ENCODE data around the gene STIM1. TPM values are rescaled to one million over a fixed set of nuclear protein-coding genes. Genes with fewer than 3 reads are reported as not detected.

STIM1 gene
- total and polyA plus RNA-seq, 4 donors, result 12.1 to 56.4 (median 41.2) TPM

- Histone ChIP-seq H3K4me3 (no peak overlapping the region), H3K27ac (ENCODE audit: low read depth in 1 of 2, low read length in 1 of 2) (no peak overlapping the region), H3K4me1 (ENCODE audit: control insufficient read depth in 5 of 5, insufficient read depth in 5 of 5, low read length in 5 of 5) (no peaks in the 10 kb centered on the region), H3K36me3 (ENCODE audit: control insufficient read depth in 4 of 4, insufficient read depth in 4 of 4, low read length in 4 of 4) (peaks cover 0 to 5% (median 1%) of the 10 kb centered on the region in 4 donors), H3K9ac (ENCODE audit: insufficient read depth in 1 of 2, low read length in 2 of 2) (no peak overlapping the region), H3K9me3 (ENCODE audit: control insufficient read depth in 4 of 4, insufficient read depth in 3 of 4, low read length in 3 of 4) (no peaks in the 10 kb centered on the region), H3K27me3 (ENCODE audit: control insufficient read depth in 3 of 3, insufficient read depth in 3 of 3, low read length in 2 of 3) (no peaks in the 10 kb centered on the region)
- ATAC-seq (ENCODE audit: insufficient read depth, low FRiP score) (no peak), DNase-seq (no peak)
- WGBS, 2 donors, result 88 to 98% methylated on average over 2 of the region's 2 CpGs
- TF ChIP-seq, protein P1, sequence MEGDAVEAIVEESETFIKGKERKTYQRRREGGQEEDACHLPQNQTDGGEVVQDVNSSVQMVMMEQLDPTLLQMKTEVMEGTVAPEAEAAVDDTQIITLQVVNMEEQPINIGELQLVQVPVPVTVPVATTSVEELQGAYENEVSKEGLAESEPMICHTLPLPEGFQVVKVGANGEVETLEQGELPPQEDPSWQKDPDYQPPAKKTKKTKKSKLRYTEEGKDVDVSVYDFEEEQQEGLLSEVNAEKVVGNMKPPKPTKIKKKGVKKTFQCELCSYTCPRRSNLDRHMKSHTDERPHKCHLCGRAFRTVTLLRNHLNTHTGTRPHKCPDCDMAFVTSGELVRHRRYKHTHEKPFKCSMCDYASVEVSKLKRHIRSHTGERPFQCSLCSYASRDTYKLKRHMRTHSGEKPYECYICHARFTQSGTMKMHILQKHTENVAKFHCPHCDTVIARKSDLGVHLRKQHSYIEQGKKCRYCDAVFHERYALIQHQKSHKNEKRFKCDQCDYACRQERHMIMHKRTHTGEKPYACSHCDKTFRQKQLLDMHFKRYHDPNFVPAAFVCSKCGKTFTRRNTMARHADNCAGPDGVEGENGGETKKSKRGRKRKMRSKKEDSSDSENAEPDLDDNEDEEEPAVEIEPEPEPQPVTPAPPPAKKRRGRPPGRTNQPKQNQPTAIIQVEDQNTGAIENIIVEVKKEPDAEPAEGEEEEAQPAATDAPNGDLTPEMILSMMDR (IDR thresholded peaks at IDR 0.05; ENCODE audit: control extremely low read depth, extremely low read depth), result no peak
These were observed 108.6 kb downstream of the STIM1 start for GRCh38 chr11:3964056-3964455.

DNA sequence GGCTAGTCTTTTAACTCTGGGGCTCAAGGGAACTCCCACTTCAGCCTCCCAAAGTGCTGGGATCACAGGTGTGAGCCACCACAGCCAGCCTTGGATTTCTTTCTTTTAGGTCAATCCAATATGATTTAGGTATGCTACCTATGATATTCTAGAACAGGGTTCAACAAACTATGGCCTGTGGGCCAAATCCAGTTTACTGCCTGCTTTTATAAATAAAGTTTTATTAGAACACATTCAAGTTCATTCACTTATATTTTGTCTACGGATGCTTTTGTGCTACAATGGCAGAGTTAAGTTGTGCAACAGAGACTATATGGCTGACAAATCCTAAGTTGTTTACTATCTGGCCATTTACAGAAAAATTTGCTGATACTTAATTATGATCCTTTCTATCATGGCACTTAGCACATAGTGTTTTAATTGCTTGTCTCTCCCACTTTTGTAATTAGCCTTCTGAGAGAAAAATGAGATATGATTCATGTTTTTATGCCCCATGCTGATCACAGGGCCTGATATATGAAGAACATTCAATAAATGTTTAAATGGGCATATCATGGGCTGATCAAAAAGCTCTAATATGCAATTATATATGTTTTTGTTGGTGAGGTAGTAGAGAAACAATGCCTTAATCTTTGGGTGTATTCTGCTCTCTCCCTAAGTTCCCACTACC, 109.6 kb downstream of the STIM1 start:
- ATAC-seq (ENCODE audit: insufficient read depth, low FRiP score), result no peak

DNA sequence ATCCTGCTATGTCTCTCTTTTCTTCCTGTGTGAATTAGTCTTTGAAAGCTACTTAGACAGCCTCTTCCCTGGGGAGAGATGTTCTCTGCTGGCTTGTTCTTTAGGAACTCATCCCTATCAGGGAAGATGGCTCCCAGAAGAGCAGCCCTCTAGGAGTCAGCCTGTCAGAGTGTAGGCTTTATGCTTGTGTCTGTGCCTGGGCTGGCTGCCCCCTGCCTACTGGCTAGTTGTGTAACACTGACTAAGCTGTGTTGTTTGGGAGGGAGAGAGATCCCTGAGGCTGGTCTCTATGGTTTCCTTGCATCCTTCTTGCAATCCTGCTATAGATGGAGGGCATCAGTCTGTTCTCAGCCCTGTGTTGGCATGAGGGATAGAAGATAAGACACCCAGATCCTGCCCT, 112.2 kb downstream of the STIM1 start:
- no peaks in the 10 kb centered on the region for H3K4me1 ChIP-seq (ENCODE audit: control insufficient read depth in 5 of 5, insufficient read depth in 5 of 5, low read length in 5 of 5)
- ATAC-seq (ENCODE audit: insufficient read depth, low FRiP score) (no peak), DNase-seq (no peak)
- TF ChIP-seq, protein P1 (IDR thresholded peaks at IDR 0.05; ENCODE audit: control extremely low read depth, extremely low read depth), result no peak
- peaks cover 0 to 5% (median 2%) of the 10 kb centered on the region in 4 donors for H3K36me3 ChIP-seq (ENCODE audit: control insufficient read depth in 4 of 4, insufficient read depth in 4 of 4, low read length in 4 of 4)
- no peaks in the 10 kb centered on the region for H3K9me3 ChIP-seq (ENCODE audit: control insufficient read depth in 4 of 4, insufficient read depth in 3 of 4, low read length in 3 of 4)
- no peak overlapping the region for H3K4me3 ChIP-seq
- no peak overlapping the region for H3K27ac ChIP-seq (ENCODE audit: low read depth in 1 of 2, low read length in 1 of 2)
- H3K27me3 ChIP-seq (ENCODE audit: control insufficient read depth in 3 of 3, insufficient read depth in 3 of 3, low read length in 2 of 3), result no peaks in the 10 kb centered on the region
- H3K9ac ChIP-seq (ENCODE audit: insufficient read depth in 1 of 2, low read length in 2 of 2), result no peak overlapping the region

More for the DNA sequence above, 109.6 kb downstream of the STIM1 start:
- no peak overlapping the region for H3K27ac ChIP-seq (ENCODE audit: low read depth in 1 of 2, low read length in 1 of 2)
- H3K36me3 ChIP-seq (ENCODE audit: control insufficient read depth in 4 of 4, insufficient read depth in 4 of 4, low read length in 4 of 4), result peaks cover 0 to 5% (median 2%) of the 10 kb centered on the region in 4 donors
- H3K9ac ChIP-seq (ENCODE audit: insufficient read depth in 1 of 2, low read length in 2 of 2), result no peak overlapping the region
- H3K9me3 ChIP-seq (ENCODE audit: control insufficient read depth in 4 of 4, insufficient read depth in 3 of 4, low read length in 3 of 4), result no peaks in the 10 kb centered on the region
- DNase-seq, result no peak
- TF ChIP-seq, protein P1 (IDR thresholded peaks at IDR 0.05; ENCODE audit: control extremely low read depth, extremely low read depth), result no peak
- H3K4me1 ChIP-seq (ENCODE audit: control insufficient read depth in 5 of 5, insufficient read depth in 5 of 5, low read length in 5 of 5), result no peaks in the 10 kb centered on the region
- no peaks in the 10 kb centered on the region for H3K27me3 ChIP-seq (ENCODE audit: control insufficient read depth in 3 of 3, insufficient read depth in 3 of 3, low read length in 2 of 3)
- H3K4me3 ChIP-seq, result no peak overlapping the region
- 98 to 100% methylated on average over 1 of the region's 1 CpG for WGBS, 2 donors

- ATAC-seq (ENCODE audit: insufficient read depth, low FRiP score) (no peak), DNase-seq (no peak)
- 93% methylated on average over 3 of the region's 3 CpGs for WGBS, 2 donors
- no peaks in the 10 kb centered on the region for H3K9me3 ChIP-seq (ENCODE audit: control insufficient read depth in 4 of 4, insufficient read depth in 3 of 4, low read length in 3 of 4)
- TF ChIP-seq, protein P1 (IDR thresholded peaks at IDR 0.05; ENCODE audit: control extremely low read depth, extremely low read depth), result no peak
- no peak overlapping the region for H3K27ac ChIP-seq (ENCODE audit: low read depth in 1 of 2, low read length in 1 of 2)
- H3K4me3 ChIP-seq, result no peak overlapping the region
- H3K4me1 ChIP-seq (ENCODE audit: control insufficient read depth in 5 of 5, insufficient read depth in 5 of 5, low read length in 5 of 5), result peaks cover 0 to 2% (median 0%) of the 10 kb centered on the region in 5 donors
- H3K36me3 ChIP-seq (ENCODE audit: control insufficient read depth in 4 of 4, insufficient read depth in 4 of 4, low read length in 4 of 4), result peaks cover 0 to 5% (median 2%) of the 10 kb centered on the region in 4 donors
- H3K9ac ChIP-seq (ENCODE audit: insufficient read depth in 1 of 2, low read length in 2 of 2), result no peak overlapping the region
- H3K27me3 ChIP-seq (ENCODE audit: control insufficient read depth in 3 of 3, insufficient read depth in 3 of 3, low read length in 2 of 3), result no peaks in the 10 kb centered on the region
These were observed 113.7 kb downstream of the STIM1 start for GRCh38 chr11:3969200-3969599.
